CD4-positive, alpha-beta T cell treated with Interferon gamma for 1 hour (primary cell): ENCODE measurements around the gene PDE4A.
"Not testable (repeated sequence)": the region's sequence is repeated elsewhere in the genome, so short reads cannot be mapped to it uniquely, and the experiment has no call there.

Experiments used
- DNase-seq: peaks from one replicate; pipeline ENCODE4 v3.0.0-alpha.2; 2020

Gene PDE4A

DNA sequence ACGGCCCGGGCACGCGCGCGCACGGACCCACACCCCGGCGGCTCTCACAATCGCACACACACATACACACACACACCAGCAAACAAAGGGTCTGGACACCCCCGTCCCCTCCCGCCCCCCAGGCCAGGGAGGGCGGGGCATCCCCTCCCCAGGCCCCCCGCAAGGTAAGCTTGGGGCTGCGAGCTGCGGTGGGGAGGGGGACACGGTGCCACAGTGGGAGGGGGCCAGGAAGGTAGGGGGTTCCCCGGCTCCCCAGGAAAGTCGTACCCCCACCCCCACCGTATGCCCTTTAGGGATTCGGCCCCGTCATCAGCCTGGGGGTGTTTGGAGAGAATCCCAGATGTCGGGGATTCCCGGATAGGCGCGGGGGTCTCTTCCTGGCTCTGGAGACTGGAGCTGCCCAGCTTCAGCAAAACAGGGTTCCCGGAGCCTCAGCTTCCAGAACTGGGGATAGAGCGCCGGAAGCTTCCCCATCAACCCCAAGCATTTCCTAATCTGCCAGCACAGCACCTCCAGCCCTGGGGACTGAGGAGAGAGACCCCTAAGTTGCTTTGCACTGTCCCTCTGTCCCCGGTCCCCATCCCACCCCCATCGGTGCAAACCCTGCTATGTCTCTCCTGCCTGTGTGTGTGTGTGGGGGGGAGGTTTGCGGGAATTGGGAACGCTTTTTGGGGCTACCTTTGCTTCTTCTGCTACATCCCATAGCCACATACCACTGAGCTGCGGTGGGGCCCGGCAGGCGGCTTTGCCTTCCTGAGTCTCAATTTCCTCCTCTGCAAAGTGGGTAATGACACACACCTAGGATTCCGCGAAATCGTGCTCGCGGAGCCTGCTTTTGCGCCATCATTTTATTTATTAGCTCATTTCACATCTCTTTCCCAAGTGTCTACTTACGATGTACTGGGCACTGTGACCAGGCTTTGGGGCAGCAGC is 15.2 kb upstream of the PDE4A start:
- DNase-seq = peak; percentile 60

DNA sequence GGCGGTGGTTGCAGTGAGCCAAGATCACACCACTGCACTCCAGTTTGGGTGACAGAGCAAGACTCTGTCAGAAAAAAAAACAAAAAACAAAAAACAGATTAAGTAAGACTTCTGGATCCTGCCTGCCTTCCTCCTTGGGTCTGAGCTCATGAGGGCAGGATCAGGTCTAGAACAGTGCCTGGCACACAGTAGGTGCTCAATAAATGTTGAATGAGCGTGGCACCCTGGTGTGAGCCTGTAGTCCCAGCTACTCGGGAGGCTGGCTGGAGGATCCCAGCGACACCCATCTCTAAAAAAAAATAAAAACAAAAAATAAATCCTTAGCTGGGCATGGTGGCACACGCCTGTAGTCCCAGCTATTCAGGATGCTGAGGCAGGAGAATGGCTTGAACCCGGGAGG is 14.1 kb upstream of the PDE4A start:
- DNase-seq = no peak

DNA sequence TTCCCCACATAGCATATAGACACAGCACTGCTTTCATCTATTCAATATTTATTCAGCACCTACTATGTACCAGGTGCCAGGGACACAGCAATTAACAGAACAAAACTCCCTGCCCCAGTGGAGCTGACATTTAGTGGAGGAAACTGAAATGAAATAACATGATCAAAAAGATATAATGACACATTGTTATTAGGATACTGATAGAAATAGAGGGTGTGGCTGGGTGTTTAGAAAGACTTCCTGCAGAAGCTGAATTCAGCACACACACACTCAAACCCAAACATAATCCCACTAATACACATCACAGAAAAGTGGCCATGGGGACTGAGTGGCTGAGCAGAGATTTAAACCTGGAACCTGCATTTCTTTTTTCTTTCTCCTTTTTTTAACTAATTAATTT is 13.2 kb upstream of the PDE4A start:
- DNase-seq = no peak

DNA sequence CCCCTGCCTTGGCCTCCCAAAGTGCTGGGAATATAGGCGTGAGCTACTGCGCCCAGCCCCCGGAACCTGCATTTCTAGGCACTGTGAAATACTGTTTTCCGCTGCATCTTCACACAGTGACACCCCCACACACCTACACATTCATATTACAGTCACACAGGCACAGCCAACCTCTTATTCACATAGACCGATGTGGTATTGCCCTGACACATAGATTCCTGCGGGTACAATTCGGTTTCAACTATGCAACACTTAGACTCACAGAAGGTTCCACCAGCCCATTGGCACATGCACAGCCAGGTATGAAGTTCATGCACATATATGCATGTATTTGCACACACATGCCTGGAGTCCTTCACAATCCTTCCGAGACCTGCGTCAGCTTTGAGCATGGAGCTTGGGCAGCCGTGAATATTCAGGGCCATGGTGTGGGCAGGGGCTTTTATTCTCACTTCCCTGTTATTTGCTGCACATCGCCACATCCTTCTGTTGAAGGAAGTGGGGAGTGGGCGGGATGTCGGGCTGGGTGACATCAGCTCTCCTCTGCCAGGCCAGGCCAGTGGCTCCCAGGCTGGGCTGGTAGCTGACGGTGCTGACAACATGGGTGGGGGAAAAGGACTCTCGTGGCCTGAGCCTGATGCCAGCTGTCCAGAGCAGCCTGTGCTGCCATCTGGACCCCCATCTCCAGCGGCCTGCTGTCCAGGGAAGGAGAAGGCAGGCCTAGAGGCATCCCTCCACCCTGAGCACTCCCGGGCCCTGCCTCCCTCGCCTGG is 11.6 kb upstream of the PDE4A start:
- DNase-seq = peak; percentile 74

DNA sequence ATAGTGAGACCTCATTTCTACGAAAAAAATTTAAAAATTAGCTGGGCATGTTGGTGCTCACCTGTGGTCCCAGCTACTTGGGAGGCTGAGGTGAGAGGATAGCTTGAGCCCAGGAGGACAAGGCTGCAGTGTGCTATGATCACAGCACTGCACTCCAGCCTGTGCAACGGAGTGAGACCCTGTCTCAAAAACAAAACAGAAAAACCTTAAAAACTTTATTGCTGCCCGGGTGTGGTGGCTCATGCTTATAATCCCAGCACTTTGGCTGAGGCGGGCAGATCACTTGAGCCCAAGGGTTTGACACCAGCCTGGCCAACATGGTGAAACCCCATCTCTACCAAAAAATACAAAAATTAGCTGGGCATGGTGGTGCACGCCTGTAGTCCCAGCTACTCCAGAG is 9.1 kb upstream of the PDE4A start:
- DNase-seq = not testable (repeated sequence)

DNA sequence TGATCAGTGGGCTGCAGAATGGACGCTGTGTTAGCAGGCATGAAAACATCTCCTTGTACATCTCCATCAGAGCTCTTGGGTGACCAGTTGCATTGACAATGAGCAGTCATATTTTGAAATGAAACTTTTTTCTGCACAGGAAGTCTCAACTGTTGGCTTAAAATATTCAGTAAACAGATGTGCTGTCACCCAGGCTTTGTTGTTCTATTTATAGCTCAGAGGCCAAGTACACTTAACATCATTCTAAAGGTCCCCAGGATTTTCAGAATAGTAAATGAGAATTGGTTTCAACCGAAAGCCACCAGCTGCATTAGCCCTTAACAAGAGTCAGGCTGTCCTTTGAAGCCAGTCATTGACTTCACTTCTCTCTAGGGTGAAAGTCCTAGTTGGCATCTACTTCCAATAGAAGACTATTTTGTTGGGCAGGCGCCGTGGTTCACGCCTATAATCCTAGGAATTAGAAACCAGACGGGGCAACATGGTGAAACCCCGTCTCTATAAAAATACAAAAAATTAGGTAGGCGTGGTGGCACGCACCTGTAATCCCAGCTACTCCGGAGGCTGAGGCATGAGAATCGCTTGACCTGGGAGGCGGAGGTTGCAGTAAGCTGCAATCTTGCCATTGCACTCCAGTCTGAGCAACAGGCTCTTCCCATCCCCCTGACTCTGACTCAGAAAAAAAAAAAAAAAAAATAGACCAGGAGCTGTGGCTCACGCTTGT is 7.9 kb upstream of the PDE4A start:
- no peak for DNase-seq

DNA sequence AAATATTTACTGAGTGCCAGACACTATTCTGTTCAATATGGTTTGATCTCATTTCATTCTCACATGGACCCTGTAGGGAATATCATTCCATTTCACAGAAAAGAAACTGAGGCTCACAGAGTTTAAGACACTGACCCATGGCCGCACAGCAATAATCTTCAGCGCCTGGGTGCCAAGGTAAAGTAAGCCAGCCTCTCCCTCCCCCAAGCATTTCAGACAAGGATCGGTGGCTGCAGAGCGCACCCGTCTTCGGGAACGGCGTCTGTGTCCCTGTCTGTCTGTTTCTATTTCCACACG is 4.3 kb upstream of the PDE4A start:
- DNase-seq = no peak

DNA sequence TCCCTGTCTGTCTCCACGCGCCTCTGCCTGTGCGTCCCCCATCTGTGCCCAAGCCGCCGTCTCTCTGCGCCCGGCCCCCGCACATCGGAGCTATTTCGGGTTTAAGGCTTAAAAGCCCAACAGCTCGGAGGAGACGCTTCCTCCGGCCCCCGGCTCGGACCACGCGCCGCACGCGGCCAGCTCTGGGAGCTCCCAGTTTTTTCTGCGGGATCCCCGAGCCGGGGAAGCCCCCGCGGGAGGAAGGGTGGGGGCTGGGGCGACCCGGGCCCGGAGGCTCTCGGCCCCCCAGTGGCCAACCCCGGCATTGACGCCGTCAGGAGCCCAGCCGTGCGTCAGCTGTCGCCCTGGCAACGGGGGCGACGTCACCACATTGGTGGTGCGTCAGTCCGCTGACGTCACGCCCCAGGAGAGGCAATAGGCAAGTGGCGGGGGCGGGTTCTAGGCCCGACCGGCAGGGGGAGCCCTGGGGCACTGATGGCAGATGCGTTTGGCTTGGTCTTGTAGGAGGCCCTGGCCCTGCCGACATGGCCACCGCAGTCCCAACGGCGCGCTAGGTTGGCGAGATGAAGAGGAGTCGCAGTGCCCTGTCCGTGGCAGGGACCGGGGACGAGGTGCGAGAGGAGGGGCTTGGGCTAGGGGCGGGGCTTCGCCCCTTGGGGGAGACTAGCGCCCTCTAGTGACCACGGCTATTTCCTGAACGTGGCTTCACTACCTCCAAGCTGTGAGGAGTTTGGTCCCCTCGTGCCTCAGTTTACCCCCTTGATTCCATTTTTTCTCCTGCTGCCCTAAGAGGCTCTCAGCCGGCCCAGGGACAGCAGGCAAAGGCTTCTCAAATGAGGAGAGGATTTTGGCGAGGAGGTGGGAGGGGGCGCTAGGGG is 3.7 kb upstream of the PDE4A start:
- peak; percentile 97 for DNase-seq

DNA sequence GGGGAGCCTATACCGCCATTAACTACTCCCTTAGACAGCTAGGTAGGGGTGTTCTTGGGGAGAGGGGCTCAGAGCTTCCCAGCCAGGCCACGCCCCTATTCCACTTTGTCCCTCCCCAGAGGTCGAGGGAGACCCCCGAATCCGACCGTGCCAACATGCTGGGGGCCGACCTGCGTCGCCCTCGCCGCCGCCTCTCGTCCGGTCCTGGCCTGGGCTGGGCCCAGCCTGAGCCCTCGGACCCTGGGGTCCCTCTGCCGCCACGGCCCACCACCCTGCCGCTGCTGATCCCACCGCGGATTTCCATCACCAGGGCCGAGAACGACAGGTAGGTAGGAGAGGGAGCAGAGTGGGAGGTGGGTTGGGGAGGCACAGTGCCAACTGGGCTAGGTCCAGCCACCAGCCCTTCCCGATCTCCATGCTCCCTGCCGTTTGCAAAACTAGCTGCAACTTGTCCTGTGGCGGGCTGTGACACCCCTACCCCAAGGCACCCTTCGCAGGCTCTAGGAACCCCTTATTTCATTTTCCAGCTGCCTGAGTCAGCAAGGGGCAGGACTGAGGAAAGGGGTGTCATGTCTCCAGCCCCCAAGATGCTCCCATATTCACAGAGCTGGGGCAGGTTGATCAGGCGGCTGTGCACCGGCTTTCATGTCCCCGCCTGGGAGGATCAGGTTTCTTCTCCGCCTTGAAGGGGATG is 2.6 kb upstream of the PDE4A start:
- no peak for DNase-seq

DNA sequence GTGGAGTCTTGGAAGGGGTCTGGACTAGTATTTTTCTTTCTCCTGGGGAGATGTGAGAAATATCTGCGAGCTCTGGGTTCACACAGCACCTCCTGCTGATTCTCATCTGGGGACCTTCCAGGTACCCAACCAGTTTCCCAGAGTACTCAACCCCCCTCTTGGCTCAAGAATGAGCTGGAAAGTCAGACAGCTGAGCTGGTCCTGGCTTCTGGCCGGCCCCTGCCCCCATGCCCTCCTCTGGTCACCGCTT is 2.2 kb upstream of the PDE4A start:
- no peak for DNase-seq

DNA sequence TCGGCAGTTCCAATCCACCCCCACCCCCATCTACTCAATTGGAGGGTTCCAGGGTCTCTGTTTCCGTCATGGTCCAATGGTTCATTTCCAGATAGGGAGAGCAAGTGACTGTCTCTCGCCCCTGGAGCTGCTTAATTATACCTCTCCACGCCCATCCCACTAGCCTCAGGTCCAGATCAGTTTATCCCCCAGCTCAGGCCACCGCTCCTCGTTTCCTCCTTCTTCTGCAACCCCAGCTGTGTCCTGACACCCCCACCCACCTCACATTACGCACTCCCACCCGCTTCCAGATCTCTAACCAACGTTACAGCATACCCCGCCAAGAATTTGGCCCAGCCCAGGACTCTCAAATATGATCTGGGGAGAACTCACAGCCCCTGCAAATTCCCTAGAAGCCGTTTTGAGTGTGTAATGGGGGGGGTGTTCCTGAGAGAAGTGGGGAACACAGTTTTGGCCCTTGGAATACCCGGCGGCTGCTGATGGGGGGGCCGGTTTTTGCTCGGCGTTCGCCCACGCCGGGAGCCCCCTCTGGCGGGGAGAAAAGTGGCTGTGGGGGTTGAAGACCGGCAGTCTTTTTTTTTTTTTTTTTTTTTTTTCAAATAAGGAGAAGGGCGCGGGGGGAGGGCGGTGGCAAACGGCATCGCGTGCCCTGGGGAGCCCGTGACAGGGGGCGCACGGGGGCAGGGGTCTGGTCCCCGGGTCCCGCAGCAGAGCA is 1.7 kb upstream of the PDE4A start:
- peak; percentile 41 for DNase-seq

DNA sequence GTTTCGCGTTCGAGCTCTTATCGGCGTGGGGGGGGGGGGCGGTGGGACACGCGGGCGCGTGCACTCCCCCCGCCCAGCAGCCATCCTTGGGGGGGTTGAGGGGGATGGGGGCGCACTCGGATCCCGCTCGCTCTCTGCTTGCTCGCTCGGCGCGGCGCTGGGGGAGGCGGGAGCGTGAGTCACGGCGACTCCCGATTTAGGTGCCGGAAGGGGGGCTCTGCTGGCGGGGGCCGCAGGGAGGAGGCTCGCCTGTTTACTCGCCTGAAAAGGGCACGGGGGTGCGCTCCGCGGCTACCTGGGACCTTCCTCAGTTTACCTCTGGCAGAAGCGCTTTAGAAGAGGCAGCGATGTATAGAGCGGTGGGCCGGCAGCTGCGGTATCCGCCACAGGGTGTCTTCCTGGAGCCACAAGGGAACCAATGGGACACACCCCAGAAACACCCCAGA is 1.1 kb upstream of the PDE4A start:
- no peak for DNase-seq

DNA sequence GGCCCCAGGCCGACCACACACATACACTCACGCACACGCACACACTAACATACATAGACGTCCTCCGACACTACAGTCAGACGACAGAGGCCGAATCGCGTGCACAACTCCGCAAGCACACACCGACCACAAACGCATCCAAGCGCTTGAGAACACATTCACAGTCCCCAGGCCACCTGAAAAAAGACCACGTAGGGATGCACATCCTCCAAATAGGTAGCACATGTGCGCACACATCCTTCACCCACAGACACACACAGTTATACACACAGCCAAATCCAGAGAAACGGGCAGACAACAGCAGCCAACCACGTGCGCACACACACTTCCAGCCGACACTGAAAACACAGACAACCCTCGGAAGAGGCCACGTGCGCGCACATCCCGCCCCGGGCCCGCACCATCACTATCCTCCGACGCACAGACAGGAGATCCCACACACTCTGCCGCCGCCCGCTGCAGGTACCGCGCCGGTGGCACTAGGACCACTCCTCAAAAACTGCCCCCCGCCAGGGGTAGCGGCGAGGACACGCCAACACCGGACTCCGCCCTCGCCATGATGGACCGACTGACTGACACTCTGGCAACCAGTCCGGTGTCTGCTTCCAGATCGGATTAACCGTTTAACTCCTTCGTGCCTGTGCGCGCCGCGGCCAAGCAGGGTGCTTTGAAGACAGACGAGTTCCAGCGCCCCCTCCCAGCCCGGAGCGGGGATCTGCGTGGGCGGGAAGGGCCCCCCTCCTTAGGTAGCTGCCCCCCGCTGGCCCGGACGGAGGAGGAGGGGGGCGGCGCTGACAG is 493 bp upstream of the PDE4A start:
- DNase-seq = peak; percentile 65

DNA sequence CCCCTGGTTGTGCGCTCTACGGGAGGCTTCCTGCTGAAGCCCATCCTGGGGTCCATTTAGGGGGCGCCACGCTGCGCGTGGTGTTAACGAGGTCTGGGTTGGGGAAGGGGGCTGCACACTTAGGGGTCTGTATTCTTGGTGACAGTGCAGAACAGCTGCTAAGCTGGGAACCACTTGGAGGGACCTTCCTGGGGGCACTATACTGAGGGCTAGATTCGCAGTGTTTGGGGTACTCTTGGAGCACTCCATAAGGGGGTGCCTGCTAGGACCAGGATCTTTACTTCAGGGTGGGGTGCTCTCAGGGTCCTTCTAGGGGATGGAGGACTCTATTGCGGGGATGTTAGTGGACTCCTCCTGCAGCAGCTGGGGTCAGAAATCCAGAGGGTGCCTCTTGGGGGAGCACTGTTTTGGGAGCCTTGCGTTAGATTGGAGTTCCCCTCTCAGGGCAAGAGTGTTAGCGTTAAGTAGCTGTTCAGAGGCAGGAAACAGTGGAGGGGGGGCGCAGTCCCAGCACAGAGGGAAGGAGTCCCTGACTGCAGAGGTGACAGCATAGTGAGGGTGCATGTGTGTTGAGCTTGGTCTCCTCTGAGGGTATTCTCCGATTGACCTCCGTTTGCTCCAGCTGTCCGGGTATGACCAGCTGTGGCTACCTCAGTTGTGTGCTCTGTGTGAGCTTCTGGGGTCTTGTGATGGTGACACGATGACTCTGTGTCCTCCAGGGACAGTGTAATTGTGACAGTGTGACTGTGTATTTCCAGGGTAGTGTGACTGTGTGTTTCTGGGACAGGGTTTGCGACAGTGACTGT is 1.1 kb downstream of the PDE4A start:
- no peak for DNase-seq

DNA sequence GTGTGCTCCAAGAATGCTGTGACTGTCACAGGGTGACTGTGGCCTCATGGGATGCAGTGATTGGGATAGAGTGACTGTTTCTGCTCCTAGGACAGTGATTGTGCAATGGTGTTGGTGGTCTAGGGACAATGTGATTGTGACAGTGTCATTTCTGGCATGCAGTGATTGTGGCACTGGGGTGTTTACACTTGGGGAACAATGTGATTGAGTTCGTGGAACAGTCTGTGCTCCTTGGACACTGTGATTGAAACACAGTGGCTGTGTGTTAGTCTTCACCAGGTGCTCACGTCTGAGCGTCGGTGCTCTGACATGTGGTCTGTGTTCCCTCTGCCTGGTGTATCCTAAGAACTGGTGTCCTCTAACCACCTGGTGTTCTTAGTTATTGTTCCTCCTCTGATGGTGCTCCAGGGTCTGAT is 1.7 kb downstream of the PDE4A start:
- no peak for DNase-seq

DNA sequence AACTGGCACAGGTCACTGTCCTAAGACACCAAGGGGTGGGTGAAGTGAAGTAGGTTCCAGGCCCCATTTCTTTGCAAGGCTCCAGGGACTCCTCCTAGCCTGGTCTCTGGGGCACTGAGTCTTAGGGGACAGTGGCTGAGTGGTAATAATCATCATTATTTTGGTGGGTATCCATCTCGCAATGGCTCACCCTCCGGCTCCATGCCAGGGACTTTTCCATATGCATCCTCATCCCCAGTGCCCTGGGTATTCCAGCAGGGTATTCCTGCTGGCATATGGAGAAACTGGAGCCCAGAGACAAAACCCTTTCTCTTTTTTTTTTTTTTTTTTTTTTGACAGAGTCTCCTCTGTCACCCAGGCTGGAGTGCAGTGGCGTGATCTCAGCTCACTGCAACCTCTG is 2.5 kb downstream of the PDE4A start:
- DNase-seq = no peak

DNA sequence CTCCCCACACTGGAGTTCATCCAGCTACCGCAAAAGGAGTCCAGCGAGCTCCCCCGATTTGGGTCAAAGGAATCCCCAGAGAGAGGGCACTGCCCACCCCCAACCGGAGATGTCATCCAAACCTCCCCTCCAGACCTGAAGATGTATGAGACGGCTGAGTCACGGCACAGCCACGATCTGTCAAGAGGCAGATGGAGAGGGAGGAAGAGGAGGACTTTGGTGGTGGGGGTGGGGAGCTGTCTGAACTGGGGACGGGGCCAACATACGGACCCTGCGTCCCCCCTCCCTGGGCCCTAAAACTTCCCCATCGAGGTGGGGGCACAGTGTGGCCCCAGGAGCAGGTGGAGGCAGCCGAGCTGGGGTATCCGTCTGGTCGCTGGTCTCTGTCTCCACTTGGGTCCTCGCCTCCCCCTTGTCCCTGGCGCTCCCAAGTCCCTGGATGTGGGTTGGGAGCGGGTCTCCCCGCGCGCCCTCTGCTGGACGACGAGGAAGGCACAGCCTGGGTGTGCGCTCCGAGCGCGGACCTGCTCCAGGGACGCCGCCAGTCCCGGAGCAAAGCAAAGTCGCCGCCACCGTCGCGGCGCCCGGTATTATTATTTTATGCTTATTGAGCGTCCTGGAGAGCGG is 3.8 kb downstream of the PDE4A start:
- peak; percentile 70 for DNase-seq

DNA sequence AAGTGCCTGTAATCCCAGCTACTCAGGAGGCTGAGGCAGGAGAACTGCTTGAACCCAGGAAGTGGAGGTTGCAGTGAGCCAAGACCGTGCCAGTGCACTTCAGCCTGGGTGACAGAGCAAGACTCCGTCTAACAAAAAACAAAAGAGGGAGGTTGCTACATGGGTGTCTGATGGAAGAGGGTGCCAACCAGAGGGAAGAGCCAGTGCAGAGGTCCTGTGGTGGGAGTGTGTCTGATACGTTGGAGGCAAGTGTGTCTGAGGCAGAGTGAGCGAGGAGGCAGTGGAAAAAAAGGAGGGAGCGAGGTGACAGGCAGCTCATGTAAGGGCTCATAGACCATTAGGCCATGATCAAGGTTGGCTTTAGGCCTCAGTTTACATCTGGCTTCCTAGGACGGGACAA is 6.8 kb downstream of the PDE4A start:
- DNase-seq = no peak

DNA sequence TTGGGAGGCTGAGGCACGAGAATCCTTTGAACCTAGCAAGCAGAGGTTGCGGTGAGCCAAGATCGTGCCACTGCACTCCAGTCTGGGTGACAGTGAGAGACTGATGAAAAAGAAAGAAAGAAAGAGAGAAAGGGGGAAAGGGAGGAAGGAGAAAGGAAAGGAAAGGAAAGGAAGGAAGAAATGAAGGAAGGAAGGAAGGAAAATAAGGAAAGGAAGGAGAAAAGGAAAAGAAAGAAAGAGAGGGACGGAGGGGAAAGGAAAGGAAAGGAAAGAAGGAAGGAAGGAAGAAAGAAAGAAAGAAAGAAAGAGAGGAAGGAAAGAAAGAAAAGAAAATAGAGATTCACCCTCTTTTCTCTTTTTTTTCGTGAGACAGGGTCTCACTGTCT is 8.7 kb downstream of the PDE4A start:
- DNase-seq = no peak
